Measurements from ENCODE around the gene RGS3. TPM values are rescaled to one million over a fixed set of nuclear protein-coding genes. Genes with fewer than 3 reads are reported as not detected.
A peak's percentile ranks its signal among the peaks of the same experiment; 100 is the strongest.

The RGS3 gene
- total and polyA plus RNA-seq, 2 of the 13 experiments (the other 11 are each of a cell fraction or from before 2014, with no cell fraction given): 17.1 to 28.8 TPM

GRCh38 chr9:113559834-113560800 is 96.6 kb downstream of the RGS3 start:
- intact Hi-C loops (cut with micrococcal nuclease; ENCODE audit: unreplicated experiment): no loop called here
- Histone ChIP-seq H3K4me1 (ENCODE audit: insufficient read depth, low read length) (peaks cover 44% of the 10 kb centered on the region), H3K9ac (ENCODE audit: insufficient read depth, low read depth, low read length) (no peak overlapping the region), H3K4me2 (ENCODE audit: low read depth, low read length) (no peak overlapping the region), H4K20me1 (ENCODE audit: insufficient read depth, low read length) (no peaks in the 10 kb centered on the region), H3K36me3 (replicated peaks in 1 of 2; ENCODE audit: control insufficient read depth in 1 of 2, insufficient read depth in 2 of 2, low read length in 2 of 2) (no peaks in the 10 kb centered on the region; a peak in 3 of 5 replicates), H3K9me3 (ENCODE audit: low read length) (no peaks in the 10 kb centered on the region), H3K4me3 (replicated peaks in 1 of 3; ENCODE audit: insufficient read depth in 1 of 3, low read depth in 2 of 3, low read length in 3 of 3) (no peak overlapping the region), H3K27me3 (ENCODE audit: control insufficient read depth in 1 of 2, insufficient read depth in 2 of 2, low read length in 2 of 2) (no peaks in the 10 kb centered on the region), H2AFZ (ENCODE audit: low read length) (no peak overlapping the region), H3K79me2 (ENCODE audit: insufficient read depth, low read length) (no peaks in the 10 kb centered on the region), H3K27ac (ENCODE audit: extremely low read length, insufficient read depth, low read length) (no peak overlapping the region)
- ChIA-PET POLR2A (interaction anchor here (0.9 to 2.9 kb wide), 2 partner anchors 11 to 150 kb away, joined by 3 to 13 read pairs; partner anchors contain the start of genes C9orf43 and POLE3), CTCF (ENCODE audit: low intra/inter-chr PET ratio, low total read pairs) (no interaction called here)
- no peak for DNase-seq (ENCODE audit: low spot score)
- 92% methylated on average over 10 of the region's 12 CpGs for WGBS (ENCODE audit: low lambda C conversion rate)
- TF ChIP-seq ATF7 (IDR thresholded peaks at IDR 0.05) (peak; percentile 74), ATF7 (CRISPR knock-in tag; IDR thresholded peaks at IDR 0.05) (no peak), PAF1 (CRISPR knock-in tag; IDR thresholded peaks at IDR 0.05) (no peak), SRY (CRISPR knock-in tag; IDR thresholded peaks at IDR 0.05) (no peak), ZNF629 (CRISPR knock-in tag; conservative IDR thresholded peaks at IDR 0.05) (peak; percentile 76), ZFP90 (CRISPR knock-in tag; IDR thresholded peaks at IDR 0.05; ENCODE audit: borderline replicate concordance) (no peak), ZNF512 (CRISPR knock-in tag; IDR thresholded peaks at IDR 0.05) (no peak), KDM6A (CRISPR knock-in tag; IDR thresholded peaks at IDR 0.05; ENCODE audit: low read depth) (no peak)
- TF ChIP-seq, protein P1, sequence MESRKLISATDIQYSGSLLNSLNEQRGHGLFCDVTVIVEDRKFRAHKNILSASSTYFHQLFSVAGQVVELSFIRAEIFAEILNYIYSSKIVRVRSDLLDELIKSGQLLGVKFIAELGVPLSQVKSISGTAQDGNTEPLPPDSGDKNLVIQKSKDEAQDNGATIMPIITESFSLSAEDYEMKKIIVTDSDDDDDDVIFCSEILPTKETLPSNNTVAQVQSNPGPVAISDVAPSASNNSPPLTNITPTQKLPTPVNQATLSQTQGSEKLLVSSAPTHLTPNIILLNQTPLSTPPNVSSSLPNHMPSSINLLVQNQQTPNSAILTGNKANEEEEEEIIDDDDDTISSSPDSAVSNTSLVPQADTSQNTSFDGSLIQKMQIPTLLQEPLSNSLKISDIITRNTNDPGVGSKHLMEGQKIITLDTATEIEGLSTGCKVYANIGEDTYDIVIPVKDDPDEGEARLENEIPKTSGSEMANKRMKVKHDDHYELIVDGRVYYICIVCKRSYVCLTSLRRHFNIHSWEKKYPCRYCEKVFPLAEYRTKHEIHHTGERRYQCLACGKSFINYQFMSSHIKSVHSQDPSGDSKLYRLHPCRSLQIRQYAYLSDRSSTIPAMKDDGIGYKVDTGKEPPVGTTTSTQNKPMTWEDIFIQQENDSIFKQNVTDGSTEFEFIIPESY (CRISPR knock-in tag; IDR thresholded peaks at IDR 0.05): no peak
- ATAC-seq: no peak
- in situ Hi-C loops (cut with HindIII; ENCODE audit: extremely low pct_ligation_motif_present, low pct_unique_long_range_greater_than_20kb): no loop called here
- FAIRE-seq: no peak
- BruUV-seq (replicated peaks): no TSS peak
